ENCODE measurements around the gene ZGLP1. TPM values are rescaled to one million over a fixed set of nuclear protein-coding genes. Genes with fewer than 3 reads are reported as not detected.
A peak's percentile ranks its signal among the peaks of the same experiment; 100 is the strongest.

ZGLP1 gene
- total and polyA plus RNA-seq, 2 of the 13 experiments (the other 11 are each of a cell fraction or from before 2014, with no cell fraction given) = 2.4 to 3.0 TPM

DNA sequence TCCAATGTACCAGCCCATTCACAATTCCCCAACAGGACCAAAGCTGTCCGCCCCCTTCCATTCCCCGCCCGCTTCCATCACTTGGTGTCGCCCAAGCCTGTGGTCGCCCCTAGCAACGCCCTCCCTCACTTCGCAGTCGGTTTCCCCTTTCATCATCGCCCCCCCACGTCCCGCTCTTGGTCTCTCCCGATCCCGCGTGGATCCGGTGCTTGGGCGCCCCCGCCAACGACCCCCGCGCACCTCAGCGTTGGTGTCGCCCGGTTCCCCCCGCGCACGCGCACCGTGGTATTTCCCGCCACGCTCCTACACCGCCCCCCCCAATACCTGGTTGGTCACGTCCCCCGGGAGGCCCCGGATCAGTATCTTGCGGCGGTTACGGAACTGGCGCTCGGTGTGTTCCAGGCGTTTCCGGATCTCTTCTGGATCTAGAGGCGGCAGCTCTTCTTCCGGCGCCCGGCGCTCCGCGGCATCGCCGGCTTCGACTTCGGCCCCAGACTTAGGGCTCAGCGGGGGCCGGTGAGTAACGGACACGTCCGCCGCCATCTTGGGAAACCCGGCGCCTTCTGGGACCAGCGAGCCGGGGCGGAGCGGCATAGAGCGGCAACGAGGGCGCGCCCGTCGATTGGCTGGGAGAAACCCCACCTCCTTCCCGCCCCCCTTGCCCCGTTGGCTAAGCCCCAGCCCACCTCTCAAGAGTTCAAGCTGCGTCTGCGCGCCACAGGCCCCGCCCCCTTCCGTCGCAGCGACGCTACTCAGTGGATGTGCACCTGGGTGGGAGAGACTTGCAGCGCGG, 23.5 kb upstream of the ZGLP1 start, which contains the start of gene RAVER1 (continued):
- TF ChIP-seq, protein P1, sequence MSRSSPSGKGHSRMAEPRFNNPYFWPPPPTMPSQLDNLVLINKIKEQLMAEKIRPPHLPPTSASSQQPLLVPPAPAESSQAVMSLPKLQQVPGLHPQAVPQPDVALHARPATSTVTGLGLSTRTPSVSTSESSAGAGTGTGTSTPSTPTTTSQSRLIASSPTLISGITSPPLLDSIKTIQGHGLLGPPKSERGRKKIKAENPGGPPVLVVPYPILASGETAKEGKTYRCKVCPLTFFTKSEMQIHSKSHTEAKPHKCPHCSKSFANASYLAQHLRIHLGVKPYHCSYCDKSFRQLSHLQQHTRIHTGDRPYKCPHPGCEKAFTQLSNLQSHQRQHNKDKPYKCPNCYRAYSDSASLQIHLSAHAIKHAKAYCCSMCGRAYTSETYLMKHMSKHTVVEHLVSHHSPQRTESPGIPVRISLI (CRISPR knock-in tag; IDR thresholded peaks at IDR 0.05; ENCODE audit: borderline replicate concordance) = no peak
- TF ChIP-seq MED1 (CRISPR knock-in tag; IDR thresholded peaks at IDR 0.05) = 0 out of 2 replicates have a peak, but pooled peaks have one; percentile 30
- no peak for TF ChIP-seq ATAD3A (CRISPR knock-in tag; IDR thresholded peaks at IDR 0.05)
- TF ChIP-seq U2AF2 (IDR thresholded peaks at IDR 0.05; ENCODE audit: low read depth, low read length) = no peak
- TF ChIP-seq CBFB (CRISPR knock-in tag; IDR thresholded peaks at IDR 0.05) = peak; percentile 19; the same call in 1 of the 2 replicates
- no peak for TF ChIP-seq ZBTB21 (CRISPR knock-in tag; IDR thresholded peaks at IDR 0.05)
- TF ChIP-seq SOX13 (IDR thresholded peaks at IDR 0.05) = no peak
- TF ChIP-seq SOX13 (CRISPR knock-in tag; conservative IDR thresholded peaks at IDR 0.05 in 1 of 2, IDR thresholded peaks at IDR 0.05 in 1 of 2) = no peak
- TF ChIP-seq, protein P2, sequence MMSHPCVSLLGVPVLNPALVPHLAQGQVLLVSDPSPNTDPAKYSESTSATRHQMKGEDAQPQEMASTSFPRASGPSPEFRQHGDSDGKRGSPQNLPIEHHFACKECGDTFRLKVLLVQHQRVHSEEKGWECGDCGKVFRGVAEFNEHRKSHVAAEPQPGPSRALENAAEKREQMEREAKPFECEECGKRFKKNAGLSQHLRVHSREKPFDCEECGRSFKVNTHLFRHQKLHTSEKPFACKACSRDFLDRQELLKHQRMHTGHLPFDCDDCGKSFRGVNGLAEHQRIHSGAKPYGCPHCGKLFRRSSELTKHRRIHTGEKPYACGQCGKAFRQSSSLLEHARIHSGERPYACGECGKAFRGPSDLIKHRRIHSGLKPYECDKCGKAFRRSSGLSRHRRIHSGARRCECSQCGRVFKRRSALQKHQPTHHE (CRISPR knock-in tag; IDR thresholded peaks at IDR 0.05; ENCODE audit: borderline replicate concordance) = peak; percentile 54; the same call in 1 of the 2 replicates
- TF ChIP-seq KMT2B (CRISPR knock-in tag; IDR thresholded peaks at IDR 0.05) = no peak; the same call in 1 of the 2 replicates
- peak; percentile 74; the same call in 1 of the 2 replicates for TF ChIP-seq ZNF124 (CRISPR knock-in tag; IDR thresholded peaks at IDR 0.05)
- TF ChIP-seq GZF1 (CRISPR knock-in tag; IDR thresholded peaks at IDR 0.05) = peak; percentile 72; the same call in 1 of the 2 replicates
- TF ChIP-seq NFYB (CRISPR knock-in tag; IDR thresholded peaks at IDR 0.05) = peak; percentile 78
- TF ChIP-seq, protein P3, sequence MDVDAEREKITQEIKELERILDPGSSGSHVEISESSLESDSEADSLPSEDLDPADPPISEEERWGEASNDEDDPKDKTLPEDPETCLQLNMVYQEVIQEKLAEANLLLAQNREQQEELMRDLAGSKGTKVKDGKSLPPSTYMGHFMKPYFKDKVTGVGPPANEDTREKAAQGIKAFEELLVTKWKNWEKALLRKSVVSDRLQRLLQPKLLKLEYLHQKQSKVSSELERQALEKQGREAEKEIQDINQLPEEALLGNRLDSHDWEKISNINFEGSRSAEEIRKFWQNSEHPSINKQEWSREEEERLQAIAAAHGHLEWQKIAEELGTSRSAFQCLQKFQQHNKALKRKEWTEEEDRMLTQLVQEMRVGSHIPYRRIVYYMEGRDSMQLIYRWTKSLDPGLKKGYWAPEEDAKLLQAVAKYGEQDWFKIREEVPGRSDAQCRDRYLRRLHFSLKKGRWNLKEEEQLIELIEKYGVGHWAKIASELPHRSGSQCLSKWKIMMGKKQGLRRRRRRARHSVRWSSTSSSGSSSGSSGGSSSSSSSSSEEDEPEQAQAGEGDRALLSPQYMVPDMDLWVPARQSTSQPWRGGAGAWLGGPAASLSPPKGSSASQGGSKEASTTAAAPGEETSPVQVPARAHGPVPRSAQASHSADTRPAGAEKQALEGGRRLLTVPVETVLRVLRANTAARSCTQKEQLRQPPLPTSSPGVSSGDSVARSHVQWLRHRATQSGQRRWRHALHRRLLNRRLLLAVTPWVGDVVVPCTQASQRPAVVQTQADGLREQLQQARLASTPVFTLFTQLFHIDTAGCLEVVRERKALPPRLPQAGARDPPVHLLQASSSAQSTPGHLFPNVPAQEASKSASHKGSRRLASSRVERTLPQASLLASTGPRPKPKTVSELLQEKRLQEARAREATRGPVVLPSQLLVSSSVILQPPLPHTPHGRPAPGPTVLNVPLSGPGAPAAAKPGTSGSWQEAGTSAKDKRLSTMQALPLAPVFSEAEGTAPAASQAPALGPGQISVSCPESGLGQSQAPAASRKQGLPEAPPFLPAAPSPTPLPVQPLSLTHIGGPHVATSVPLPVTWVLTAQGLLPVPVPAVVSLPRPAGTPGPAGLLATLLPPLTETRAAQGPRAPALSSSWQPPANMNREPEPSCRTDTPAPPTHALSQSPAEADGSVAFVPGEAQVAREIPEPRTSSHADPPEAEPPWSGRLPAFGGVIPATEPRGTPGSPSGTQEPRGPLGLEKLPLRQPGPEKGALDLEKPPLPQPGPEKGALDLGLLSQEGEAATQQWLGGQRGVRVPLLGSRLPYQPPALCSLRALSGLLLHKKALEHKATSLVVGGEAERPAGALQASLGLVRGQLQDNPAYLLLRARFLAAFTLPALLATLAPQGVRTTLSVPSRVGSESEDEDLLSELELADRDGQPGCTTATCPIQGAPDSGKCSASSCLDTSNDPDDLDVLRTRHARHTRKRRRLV (CRISPR knock-in tag; IDR thresholded peaks at IDR 0.05) = peak; percentile 93
- no peak; the same call in 1 of the 2 replicates for TF ChIP-seq ETV6 (CRISPR knock-in tag; conservative IDR thresholded peaks at IDR 0.05)
- TF ChIP-seq, protein P4, sequence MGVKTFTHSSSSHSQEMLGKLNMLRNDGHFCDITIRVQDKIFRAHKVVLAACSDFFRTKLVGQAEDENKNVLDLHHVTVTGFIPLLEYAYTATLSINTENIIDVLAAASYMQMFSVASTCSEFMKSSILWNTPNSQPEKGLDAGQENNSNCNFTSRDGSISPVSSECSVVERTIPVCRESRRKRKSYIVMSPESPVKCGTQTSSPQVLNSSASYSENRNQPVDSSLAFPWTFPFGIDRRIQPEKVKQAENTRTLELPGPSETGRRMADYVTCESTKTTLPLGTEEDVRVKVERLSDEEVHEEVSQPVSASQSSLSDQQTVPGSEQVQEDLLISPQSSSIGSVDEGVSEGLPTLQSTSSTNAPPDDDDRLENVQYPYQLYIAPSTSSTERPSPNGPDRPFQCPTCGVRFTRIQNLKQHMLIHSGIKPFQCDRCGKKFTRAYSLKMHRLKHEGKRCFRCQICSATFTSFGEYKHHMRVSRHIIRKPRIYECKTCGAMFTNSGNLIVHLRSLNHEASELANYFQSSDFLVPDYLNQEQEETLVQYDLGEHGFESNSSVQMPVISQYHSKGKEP (CRISPR knock-in tag; IDR thresholded peaks at IDR 0.05) = 0 out of 2 replicates have a peak, but pooled peaks have one; percentile 9
- peak; percentile 48; the same call in 1 of the 2 replicates for TF ChIP-seq ZNF556 (CRISPR knock-in tag; IDR thresholded peaks at IDR 0.05; ENCODE audit: borderline replicate concordance)
- TF ChIP-seq ZNF614 (CRISPR knock-in tag; IDR thresholded peaks at IDR 0.05; ENCODE audit: borderline replicate concordance) = no peak
- TF ChIP-seq ZNF879 (CRISPR knock-in tag; IDR thresholded peaks at IDR 0.05) = no peak
- TF ChIP-seq YEATS2 (CRISPR knock-in tag; IDR thresholded peaks at IDR 0.05; ENCODE audit: borderline replicate concordance) = no peak
- TF ChIP-seq ZNF367 (CRISPR knock-in tag; IDR thresholded peaks at IDR 0.05; ENCODE audit: borderline replicate concordance) = no peak

Measured in HepG2 (cell line).